Activated T-helper 17 cell treated with anti-CD3 and anti-CD28 coated beads, Interleukin-2, amount 50 U/mL, for 72 hours (primary cell): ENCODE measurements around the gene SLC19A1. TPM values are rescaled to one million over a fixed set of nuclear protein-coding genes. Genes with fewer than 3 reads are reported as not detected.

Experiments
- ATAC-seq: fragments of 150-1000 bp; cut with Tn5 transposase; replicated peaks from 2 replicates; pipeline ENCODE4 v1.10.0; 2021; ENCODE audit warnings: mild to moderate bottlenecking, moderate library complexity
- H3K27ac Mint-ChIP-seq: one replicate; pipeline ENCODE4 v1.8.0; 2022; ENCODE audit warnings: mixed read lengths
- H3K27me3 Mint-ChIP-seq: one replicate; pipeline ENCODE4 v1.8.0; 2022; ENCODE audit warnings: mixed read lengths
- H3K36me3 Mint-ChIP-seq: one replicate; pipeline ENCODE4 v1.8.0; 2022; ENCODE audit warnings: low read depth, mild to moderate bottlenecking, mixed read lengths
- H3K4me1 Mint-ChIP-seq: one replicate; pipeline ENCODE4 v1.8.0; 2022; ENCODE audit warnings: mixed read lengths
- H3K4me3 Mint-ChIP-seq: one replicate; pipeline ENCODE4 v1.8.0; 2022; ENCODE audit warnings: mild to moderate bottlenecking, mixed read lengths
- H3K9me3 Mint-ChIP-seq: one replicate; pipeline ENCODE4 v1.8.0; 2022; ENCODE audit warnings: mixed read lengths
- total RNA-seq, 2 donors: library from RNA; stranded (reverse); gene quantifications; one replicate each; pipeline ENCODE4 v1.2.3, GENCODE V29; 2022

Gene SLC19A1
- total RNA-seq, 2 donors from 2014 or later: 41.4 to 82.2 TPM

- Mint-ChIP-seq H3K9me3 (no peaks in the 10 kb centered on the region), H3K36me3 (peaks cover 5% of the 10 kb centered on the region), H3K27ac (peak overlapping the region; percentile 62), H3K4me3 (no peak overlapping the region), H3K27me3 (no peaks in the 10 kb centered on the region), H3K4me1 (peaks cover 5% of the 10 kb centered on the region)
- no peak for ATAC-seq
Observed at GRCh38 chr21:45499970-45500577, 42.2 kb downstream of the SLC19A1 start.

- Mint-ChIP-seq H3K27me3 (no peaks in the 10 kb centered on the region), H3K4me3 (no peak overlapping the region), H3K4me1 (peaks cover 5% of the 10 kb centered on the region), H3K27ac (peak overlapping the region; percentile 33), H3K9me3 (no peaks in the 10 kb centered on the region), H3K36me3 (peaks cover 5% of the 10 kb centered on the region)
- no peak for ATAC-seq
Observed at GRCh38 chr21:45499201-45499750, 43.0 kb downstream of the SLC19A1 start.

GRCh38 chr21:45498646-45499000 is 43.6 kb downstream of the SLC19A1 start:
- Mint-ChIP-seq H3K27me3 (no peaks in the 10 kb centered on the region), H3K36me3 (peaks cover 5% of the 10 kb centered on the region), H3K27ac (peak overlapping the region; percentile 33), H3K9me3 (no peaks in the 10 kb centered on the region), H3K4me3 (no peak overlapping the region), H3K4me1 (peaks cover 5% of the 10 kb centered on the region)
- no peak for ATAC-seq

GRCh38 chr21:45497846-45498645 is 44.2 kb downstream of the SLC19A1 start:
- Mint-ChIP-seq H3K27me3 (no peaks in the 10 kb centered on the region), H3K4me1 (peaks cover 5% of the 10 kb centered on the region), H3K36me3 (peaks cover 5% of the 10 kb centered on the region), H3K9me3 (no peaks in the 10 kb centered on the region), H3K4me3 (no peak overlapping the region), H3K27ac (no peak overlapping the region)
- no peak for ATAC-seq

- no peak for ATAC-seq
- Mint-ChIP-seq H3K36me3 (no peaks in the 10 kb centered on the region), H3K27me3 (no peaks in the 10 kb centered on the region), H3K27ac (no peak overlapping the region), H3K4me3 (no peak overlapping the region), H3K4me1 (peaks cover 5% of the 10 kb centered on the region), H3K9me3 (no peaks in the 10 kb centered on the region)
Observed at GRCh38 chr21:45496968-45497845, 45.0 kb downstream of the SLC19A1 start.

- H3K4me3 Mint-ChIP-seq: no peak overlapping the region
Observed at GRCh38 chr21:45496151-45496967, 45.9 kb downstream of the SLC19A1 start.

GRCh38 chr21:45494851-45495680 is 47.2 kb downstream of the SLC19A1 start:
- Mint-ChIP-seq H3K4me3 (no peak overlapping the region), H3K27ac (no peak overlapping the region), H3K4me1 (peaks cover 5% of the 10 kb centered on the region), H3K27me3 (no peaks in the 10 kb centered on the region), H3K9me3 (no peaks in the 10 kb centered on the region), H3K36me3 (no peaks in the 10 kb centered on the region)
- ATAC-seq: no peak

More at GRCh38 chr21:45496151-45496967, 45.9 kb downstream of the SLC19A1 start:
- Mint-ChIP-seq H3K27me3 (no peaks in the 10 kb centered on the region), H3K9me3 (no peaks in the 10 kb centered on the region), H3K4me1 (peaks cover 5% of the 10 kb centered on the region), H3K36me3 (no peaks in the 10 kb centered on the region), H3K27ac (no peak overlapping the region)
- ATAC-seq: no peak

GRCh38 chr21:45494135-45494850 is 47.9 kb downstream of the SLC19A1 start:
- Mint-ChIP-seq H3K9me3 (no peaks in the 10 kb centered on the region), H3K36me3 (no peaks in the 10 kb centered on the region), H3K4me3 (no peak overlapping the region), H3K4me1 (no peaks in the 10 kb centered on the region), H3K27me3 (no peaks in the 10 kb centered on the region), H3K27ac (no peak overlapping the region)
- no peak for ATAC-seq

- Mint-ChIP-seq H3K27ac (no peak overlapping the region), H3K4me1 (no peaks in the 10 kb centered on the region), H3K9me3 (no peaks in the 10 kb centered on the region), H3K27me3 (no peaks in the 10 kb centered on the region), H3K36me3 (no peaks in the 10 kb centered on the region), H3K4me3 (no peak overlapping the region)
- no peak for ATAC-seq
Observed at GRCh38 chr21:45493401-45494001, 48.7 kb downstream of the SLC19A1 start.

GRCh38 chr21:45492765-45493164 is 49.5 kb downstream of the SLC19A1 start:
- Mint-ChIP-seq H3K27me3 (no peaks in the 10 kb centered on the region), H3K4me1 (no peaks in the 10 kb centered on the region), H3K27ac (no peak overlapping the region), H3K9me3 (no peaks in the 10 kb centered on the region), H3K36me3 (no peaks in the 10 kb centered on the region), H3K4me3 (no peak overlapping the region)
- no peak for ATAC-seq

- H3K27me3 Mint-ChIP-seq: no peaks in the 10 kb centered on the region
- H3K4me1 Mint-ChIP-seq: no peaks in the 10 kb centered on the region
- no peak overlapping the region for H3K4me3 Mint-ChIP-seq
- H3K36me3 Mint-ChIP-seq: no peaks in the 10 kb centered on the region
- no peak overlapping the region for H3K27ac Mint-ChIP-seq
- ATAC-seq: no peak
- no peaks in the 10 kb centered on the region for H3K9me3 Mint-ChIP-seq
Observed at GRCh38 chr21:45491623-45492022, 50.6 kb downstream of the SLC19A1 start.

GRCh38 chr21:45491056-45491455 is 51.2 kb downstream of the SLC19A1 start:
- no peak for ATAC-seq
- Mint-ChIP-seq H3K27ac (no peak overlapping the region), H3K4me3 (no peak overlapping the region)

More at GRCh38 chr21:45491056-45491455, 51.2 kb downstream of the SLC19A1 start:
- Mint-ChIP-seq H3K9me3 (no peaks in the 10 kb centered on the region), H3K36me3 (no peaks in the 10 kb centered on the region), H3K4me1 (no peaks in the 10 kb centered on the region), H3K27me3 (no peaks in the 10 kb centered on the region)
